Measurements from ENCODE around the gene CASP7. TPM values are rescaled to one million over a fixed set of nuclear protein-coding genes. Genes with fewer than 3 reads are reported as not detected.
"Not testable (repeated sequence)": the region's sequence is repeated elsewhere in the genome, so short reads cannot be mapped to it uniquely, and the experiment has no call there.

CASP7 gene
- 64.5 and 71.8 TPM in 2 replicates for total RNA-seq

DNA sequence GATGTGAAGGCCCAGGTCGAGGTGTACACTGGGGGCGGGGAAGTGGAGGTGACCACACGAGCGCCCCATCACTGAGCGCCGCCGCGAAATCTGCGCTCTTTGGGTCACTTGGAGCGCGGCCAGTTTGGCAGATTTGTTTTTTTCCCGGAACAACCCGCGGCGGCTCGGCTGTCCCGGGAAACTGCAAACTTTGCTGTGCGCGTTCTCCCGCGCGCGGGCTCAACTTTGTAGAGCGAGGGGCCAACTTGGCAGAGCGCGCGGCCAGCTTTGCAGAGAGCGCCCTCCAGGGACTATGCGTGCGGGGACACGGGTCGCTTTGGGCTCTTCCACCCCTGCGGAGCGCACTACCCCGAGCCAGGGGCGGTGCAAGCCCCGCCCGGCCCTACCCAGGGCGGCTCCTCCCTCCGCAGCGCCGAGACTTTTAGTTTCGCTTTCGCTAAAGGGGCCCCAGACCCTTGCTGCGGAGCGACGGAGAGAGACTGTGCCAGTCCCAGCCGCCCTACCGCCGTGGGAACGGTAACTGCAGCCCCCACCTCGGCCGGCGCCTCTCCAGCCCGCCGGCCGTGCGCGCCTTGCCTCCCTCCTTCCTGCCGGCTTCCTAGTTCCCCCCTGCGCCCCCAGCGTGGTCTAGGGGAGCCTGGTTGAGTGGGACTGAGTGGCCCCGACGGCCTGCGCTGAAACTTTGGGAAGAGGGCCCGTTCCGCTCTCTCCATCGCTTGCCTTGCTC, at the start of gene CASP7:
Gene CASP7, plus strand, starts transcription at position 450 of the 727 bp plus-strand sequence. CDS start 17,582 bp downstream, outside the sequence.
- DNase-seq, result peak; percentile 79

DNA sequence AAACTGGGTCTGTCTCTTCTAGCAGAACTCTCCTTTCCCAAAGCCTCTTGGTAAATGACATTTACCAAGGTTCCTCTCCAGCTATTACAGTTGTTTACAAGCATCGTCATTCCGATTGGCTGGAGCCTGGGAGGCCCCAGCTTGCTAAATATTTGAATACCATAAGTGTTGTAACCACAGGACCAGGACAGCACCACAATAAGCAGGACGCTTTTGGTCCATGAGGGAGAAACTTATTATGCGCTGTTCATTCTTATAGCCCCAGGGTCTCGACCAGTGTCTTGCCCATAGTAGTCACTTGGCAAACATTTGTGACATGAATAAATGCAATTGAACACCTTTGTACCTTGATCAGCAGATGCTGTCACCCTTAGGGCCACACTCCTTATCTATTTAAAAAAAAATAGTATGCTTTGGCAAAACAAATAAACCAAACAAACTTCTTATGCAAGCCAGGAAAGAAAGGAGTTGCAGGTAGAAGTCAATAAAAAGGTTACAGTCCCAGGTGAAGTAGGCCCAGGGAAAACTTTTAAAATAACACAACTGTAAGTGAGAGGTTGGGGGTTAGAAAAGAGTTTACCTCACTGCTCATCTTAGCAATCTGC, 48.7 kb upstream of the CASP7 start:
- DNase-seq, result no peak

DNA sequence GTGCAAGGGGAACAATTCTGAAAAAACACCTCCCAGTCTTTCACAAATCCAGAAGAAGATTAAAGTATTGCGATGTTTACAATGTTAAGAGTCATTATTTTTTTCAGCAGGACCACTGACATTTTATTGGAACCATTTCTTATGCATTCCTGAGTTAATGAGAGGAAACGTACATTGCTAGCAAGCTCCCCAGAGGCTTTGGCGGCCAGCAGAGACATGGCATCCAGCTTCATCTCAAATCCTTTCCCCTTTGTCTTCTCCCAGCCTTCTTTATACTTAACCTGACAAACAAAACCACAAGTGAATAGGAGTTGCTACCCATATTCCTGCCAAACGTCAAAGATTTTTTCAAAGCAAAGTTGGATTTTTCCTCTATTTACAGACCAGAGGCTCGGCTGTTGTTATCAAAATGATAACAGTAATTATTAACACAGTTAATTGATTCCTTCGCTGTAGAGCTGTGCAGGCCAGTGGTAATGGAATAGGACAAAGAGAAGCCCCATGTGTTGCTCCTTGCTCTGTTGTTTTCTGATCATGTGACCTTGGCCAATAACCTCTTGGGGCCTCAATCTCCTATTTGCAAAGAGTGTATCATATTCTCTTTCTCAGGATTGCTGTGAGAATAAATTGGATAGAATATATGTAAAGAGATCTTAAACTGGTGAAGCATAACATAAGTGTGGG, 47.9 kb upstream of the CASP7 start:
- DNase-seq, result no peak

DNA sequence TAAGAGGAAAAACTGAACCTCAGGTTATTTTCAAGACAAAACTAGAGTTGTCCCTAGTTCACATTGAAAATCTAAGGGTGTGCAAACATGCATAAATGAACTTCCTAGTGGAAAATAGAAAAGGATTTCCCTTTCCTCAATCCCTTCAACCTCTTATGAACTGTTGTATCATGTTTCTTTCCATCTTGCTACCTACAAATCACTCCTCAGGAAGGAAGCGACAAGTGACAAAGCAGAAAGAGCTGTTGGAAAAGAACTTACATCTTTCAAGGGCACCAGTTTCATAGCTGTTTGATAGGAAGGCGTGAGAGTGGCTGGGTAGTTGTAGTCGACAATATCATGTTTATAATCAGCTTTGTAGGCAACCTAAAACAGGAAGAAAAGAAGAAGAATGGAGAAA, 39.7 kb upstream of the CASP7 start:
- DNase-seq, result no peak

DNA sequence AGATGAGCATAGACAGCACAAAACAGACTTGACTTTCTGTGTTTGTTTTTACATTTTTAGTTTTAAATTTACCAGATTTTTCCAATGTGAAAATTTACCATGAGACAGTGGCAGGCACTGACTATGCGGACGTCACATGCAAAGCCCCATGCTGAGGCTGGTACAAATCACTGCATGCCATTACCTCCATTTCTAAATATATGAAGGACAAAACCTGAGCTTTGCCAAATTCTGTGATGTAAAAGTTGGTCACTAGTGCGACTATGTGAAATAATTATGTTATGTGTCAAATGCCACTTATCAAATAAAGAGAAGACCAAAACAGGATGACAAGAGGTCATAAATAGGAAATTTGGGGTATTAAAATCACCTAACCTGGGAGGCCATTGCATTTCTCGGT, 38.0 kb upstream of the CASP7 start:
- no peak for DNase-seq

DNA sequence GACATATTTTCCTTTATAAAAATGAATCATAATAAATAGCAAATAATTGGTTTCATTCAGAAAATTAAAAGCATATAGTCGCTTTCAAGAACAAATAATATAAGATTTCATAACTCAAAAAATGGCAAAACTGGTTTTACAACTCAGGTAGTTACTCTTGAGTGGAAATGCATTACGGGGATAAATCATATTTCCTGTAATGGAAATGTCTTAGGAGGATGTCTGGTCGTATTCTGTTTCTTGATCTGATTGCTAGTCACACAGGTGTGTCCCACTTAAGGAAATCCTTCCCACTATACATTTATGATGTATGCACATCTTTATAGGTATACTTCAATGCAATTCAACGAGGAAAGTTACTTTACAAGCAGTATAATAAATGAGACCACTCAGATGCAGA, 36.5 kb upstream of the CASP7 start:
- no peak for DNase-seq

DNA sequence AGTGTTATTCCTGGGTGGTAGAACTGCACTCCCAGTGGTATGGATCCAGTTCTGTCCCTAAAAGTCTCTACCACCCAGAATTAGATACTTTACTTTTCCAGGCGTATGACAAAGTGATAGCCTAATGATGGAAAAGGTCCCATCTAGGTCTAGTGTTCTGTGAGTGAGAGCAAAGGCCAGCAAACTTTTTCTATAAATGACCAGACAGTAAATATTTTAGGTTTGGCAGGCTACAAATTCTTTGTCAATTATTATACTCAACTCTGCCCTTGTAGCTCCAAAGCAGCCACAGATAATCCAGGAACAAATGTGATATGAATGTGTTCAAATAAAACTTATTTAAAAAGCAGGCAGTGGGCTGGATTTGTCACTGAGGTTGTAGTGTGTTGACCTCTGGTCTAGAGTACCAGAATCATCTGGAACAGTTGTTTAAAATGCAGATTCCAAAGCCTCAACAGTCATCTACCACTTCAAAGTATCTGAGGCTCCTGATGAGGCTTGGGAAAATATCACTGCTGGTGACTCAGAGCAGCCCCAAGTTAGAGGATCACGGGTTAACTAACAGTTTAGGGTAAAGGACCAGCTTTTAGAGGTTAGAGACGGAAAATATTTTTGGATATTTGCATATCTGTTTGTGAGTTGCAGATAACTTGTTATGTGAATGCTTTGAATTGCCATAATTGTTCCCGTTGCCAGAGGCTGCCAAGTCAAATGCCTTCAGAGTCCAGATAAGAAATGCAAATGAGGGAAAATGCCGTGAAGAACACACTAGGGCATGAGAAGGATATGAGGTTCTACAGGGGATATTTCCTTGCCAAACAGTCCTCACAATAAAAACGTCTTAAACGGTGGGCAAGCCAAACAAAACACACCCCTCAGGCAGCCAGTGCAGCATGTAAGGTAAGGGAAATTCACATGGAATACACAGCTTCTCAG, 35.3 kb upstream of the CASP7 start:
- peak; percentile 18 for DNase-seq

DNA sequence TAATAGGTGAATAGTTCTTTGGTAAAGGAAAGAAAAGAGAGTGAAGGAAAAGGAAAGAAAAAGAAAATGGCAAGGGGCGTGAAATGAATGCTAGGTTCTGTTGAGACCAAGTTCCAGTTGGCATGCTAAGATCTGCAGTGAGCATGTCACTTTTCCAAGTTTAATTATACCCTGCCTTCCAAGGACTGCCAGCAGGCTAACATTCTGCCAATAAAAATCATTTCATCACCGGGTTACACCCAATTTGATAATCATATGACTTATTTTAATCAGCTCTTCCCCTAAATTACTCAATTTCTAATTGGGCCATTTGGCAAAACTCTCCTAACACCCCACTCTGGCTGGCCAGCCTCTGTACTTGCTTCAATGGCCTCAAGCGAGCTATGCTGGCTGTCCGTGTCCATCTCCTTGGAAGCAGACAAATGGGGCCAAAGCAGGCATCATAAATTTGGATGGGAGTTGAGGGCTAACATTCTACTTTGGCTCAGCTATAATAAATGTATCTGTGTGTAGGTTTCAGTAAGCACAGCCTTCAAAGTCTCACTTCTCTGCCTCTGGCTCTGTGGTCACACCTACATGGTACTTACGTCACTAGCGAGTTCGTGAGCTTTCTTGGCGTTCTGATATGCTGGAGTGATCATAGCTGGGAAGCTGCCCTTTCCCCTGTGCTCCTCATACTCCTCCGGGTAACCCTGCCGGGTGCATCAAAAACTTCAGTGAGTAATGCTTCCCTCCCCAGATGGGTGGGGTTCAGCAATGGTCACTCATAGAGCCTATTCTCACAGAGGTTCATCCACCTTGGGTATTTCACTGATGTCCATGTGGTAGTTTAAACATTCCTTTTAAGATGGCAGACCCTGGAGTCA, 33.1 kb upstream of the CASP7 start:
- DNase-seq, result no peak

DNA sequence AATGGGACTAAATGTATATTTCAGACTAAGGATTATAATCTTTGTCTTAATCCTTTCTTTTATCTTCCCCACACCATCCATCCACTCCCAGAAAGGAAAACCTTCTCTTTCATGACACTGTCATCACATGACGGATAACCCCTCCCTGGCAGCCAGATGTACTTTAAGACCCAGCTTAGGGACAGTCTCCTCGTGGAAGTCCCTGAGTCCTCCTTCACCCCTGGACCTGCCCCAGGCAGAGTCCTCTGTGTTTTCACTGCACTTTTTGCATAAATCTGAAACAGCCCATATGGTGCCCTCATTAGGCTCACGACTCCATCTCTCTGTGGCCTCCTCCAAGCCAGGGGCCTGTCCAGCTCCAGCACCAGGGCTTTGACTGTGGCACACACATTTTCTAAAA, 31.9 kb upstream of the CASP7 start:
- DNase-seq, result no peak

DNA sequence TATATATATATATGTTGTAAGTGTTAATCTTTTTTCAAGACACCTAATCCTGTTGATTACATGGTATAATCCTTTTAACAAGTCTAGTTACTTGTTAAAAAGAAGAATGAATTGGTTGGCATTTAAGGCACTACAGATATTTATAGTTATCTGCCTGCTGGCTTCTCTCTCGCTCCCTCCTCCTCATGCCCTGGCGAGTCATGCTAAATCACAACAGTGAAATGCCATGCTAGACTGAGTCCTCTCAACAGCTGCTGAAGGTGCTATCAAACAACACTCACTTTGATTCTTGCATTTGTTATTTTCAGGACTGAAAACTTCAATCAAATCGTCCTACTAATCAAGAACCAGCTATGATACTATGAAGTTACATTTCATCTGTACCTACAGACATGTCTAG, 31.2 kb upstream of the CASP7 start:
- DNase-seq, result no peak

DNA sequence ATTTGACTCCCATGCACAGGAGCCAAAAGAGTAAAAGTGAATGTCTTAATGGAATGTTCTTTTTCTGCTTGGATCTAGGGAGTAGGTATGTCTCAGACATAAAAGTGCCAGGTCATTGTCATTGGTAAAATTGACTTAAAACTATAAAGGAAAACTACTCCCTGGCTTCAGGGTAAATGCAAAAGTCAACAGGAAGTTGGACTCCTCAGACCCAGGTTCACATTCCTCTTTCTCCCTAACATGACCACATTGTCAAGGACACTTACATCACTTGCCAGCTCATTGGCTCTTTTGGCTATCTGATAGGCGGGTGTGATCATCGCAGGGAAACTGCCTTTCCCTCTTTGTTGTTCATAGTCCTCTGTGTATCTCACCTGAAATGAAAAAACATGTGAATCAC, 29.5 kb upstream of the CASP7 start:
- DNase-seq, result no peak

DNA sequence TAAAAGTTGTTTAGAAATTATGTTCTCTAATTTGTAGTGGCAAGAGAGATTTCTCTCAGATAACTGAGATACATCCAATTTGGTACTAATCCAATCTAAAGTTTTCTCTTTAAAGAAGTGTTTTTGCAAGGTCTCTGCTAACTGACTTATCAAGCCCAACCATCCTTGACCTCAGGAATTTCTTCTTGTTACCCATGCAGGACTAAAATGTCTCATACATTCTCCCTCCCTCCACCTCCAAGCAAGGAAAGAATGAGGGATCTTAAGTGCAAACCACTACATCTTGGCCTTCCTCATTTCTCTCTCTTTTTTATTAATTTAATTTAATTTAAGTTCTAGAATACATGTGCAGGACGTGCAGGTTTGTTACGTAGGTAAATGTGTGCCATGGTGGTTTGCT, 28.7 kb upstream of the CASP7 start:
- no peak for DNase-seq

DNA sequence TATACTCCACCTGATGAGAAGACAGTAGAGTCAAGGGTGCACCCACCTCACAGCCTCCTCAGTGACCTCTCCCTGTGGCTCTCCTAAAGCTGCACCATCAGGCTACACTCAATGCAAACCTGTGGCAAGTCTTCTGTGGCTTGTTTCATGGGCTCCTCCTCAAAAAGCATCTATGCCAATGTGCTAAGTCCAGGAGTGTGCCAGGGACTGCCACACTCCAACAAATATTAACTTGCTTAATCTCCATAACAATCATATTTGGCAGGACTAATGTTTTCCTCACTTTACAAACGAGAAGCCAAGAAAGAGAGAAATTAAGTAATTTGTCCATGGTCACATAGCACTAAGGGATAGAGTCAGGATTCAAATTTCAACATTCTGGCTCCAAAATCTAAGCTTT, 27.8 kb upstream of the CASP7 start:
- no peak for DNase-seq

DNA sequence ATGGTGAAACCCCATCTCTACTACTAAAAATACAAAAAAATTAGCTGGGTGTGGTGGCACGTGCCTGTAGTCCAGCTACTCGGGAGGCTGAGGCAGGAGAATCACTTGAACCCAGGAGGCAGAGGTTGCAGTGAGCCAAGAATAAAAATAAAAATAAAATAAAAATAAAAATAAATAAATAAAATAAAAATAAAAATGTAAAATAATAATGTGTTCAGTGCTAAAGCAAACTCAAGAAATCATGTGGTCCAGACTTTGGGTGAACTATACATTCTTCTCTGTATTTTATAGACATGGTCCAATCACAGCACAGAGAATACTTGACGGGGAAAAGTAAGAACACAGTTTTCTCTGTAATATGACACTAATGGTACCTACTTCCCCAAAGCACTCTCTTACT, 27.3 kb upstream of the CASP7 start:
- DNase-seq, result not testable (repeated sequence)

DNA sequence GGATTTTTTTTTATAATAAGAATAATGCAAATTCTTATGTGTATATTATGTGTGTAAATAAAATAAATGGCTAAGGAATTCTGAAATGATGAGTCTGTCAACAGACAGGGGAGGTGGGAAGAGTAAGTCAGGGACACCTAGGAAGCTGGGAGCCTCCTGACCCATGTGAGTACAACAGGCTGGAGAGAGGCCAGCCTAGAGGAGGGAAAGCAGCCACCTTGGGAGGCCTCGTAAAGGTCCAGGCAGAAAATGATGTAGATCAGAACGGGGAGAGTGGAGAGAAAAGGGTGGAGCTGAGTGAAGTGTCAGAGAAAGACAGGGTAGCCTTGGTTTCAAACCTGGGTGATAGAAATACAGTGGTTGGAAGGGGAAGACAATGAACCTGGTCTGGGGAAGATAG, 22.8 kb upstream of the CASP7 start:
- no peak for DNase-seq

DNA sequence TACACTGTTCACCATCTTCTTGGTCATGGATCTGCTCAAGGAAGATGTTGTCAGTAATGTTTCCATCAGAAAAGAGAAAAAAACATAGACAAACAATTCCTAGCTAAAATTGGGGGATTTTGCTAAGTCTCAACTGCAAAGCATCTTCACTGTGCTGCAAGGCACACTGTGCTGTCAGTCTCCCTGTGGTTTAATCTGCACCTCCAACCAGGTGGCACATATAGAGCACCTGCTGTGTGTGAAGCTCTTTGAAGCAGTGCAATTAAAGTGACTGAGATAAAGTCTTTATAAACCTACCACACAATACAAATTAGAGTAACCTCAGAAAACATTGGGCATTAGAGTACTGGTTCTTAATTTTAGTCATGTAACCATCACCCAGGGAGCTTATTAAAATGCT, 22.2 kb upstream of the CASP7 start:
- DNase-seq, result no peak

DNA sequence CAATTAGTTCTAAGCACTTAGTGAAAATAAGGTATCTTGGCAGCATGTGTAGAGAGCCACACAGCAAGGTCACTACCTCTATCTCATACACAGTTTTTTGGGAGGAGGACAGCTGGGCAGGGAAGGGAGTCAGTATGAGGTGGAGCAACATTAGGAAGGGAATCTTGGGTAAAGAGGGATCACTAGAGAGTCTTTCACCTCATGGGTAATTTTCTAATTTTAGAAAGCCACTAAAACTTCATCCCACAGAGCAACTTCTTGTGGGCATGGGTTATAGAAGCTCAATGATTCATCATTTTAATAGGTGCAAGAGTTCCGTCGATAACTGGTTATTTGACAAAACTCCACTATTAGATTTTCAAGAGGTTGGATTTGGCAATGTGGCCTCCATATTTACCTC, 18.4 kb upstream of the CASP7 start:
- no peak for DNase-seq

DNA sequence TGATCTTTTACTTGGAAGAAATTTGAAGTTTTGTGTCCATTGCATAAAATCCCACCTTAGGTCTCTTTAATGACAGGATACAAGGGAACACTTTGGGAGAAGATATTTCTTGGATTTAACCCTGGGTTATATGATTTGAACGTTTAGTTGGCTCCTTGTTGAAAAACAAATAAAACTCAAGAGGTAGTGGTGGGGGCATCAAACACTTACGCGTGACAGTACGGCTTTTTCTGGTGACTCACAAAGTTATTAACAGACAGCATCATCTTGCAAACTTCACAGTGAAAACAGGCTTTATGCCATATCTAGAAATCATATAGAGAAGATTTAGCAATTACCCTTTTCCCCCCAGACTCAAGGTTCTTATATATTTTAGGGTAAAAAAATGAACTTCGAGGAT, 16.6 kb upstream of the CASP7 start:
- no peak for DNase-seq

DNA sequence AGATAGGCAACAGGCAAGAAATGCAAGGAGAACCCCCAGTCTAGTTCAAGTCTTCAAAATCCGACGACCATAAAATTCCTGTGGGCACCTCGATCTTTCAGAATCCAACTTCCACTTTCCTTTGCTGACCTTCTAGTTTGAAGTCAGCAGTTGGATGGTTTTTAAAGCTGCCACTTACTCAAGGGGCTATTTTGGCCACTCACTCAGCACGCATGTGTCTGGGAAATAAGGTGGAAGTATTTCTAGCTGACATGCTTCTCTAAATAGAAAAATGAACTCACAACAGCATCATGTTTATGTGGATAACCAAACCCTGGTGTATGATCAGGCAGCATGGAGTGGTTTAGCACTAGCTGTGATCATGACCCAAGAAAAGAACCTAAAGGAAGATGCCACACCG, 15.8 kb upstream of the CASP7 start, which contains the start of gene NRAP:
Gene NRAP, minus strand, starts transcription at position 134 of the 400 bp plus-strand sequence. CDS start 159 bp downstream, outside the sequence.
- DNase-seq, result no peak

DNA sequence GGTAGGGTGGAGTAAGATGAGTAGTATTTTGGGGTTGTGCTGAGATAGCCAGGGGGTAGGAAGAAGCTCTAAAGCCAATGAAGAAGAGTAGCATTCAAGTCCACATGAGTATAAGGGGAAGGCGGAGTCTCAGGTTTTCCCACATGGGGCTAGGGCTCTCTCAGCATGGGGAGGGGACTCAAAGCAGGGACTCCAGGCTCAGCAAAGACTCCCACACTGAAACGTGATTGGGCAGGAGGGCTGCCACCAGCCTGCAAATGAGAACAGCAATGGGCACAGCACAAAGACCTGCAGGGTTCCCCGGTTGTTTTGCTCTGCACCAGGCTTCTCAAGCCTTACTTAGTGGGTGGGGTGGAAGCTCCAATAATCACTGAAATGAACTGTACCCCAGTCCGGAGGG, 14.4 kb upstream of the CASP7 start:
- no peak for DNase-seq

DNA sequence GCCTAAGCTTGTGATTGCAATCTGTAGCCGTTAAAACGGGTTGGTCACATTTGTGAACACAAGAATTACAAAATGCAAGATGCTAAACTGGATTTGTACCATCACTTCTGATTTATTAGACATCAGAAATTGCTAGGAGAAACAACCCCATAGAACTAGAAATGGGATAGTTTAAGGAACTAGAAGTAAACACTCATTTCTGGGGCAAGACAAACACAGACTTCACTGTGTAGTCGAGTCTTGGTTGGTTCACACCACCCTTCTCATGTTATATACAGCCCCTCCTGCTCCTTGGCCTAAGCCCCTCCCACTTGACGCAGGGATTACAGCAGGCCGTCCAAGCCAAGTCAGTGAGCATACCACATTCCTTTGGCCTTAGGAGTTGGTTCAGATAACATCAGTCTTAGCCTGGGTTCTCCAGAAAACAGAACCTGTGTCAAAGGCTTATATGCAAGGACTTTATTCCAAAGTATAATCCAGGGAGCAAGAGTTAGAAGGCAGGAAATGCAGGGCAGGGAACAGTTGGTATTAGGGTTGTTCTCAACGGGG, 13.8 kb upstream of the CASP7 start:
- DNase-seq, result no peak

All from dermis blood vessel endothelial cell (primary cell).